ENCODE results near the gene SNRPA. TPM values are rescaled to one million over a fixed set of nuclear protein-coding genes. Genes with fewer than 3 reads are reported as not detected.

The SNRPA gene
- total and polyA plus RNA-seq, 2 of the 13 experiments (the other 11 are each of a cell fraction or from before 2014, with no cell fraction given) = 59.6 to 162 TPM

- TF ChIP-seq ZNF407 (CRISPR knock-in tag; IDR thresholded peaks at IDR 0.05; ENCODE audit: not compliant biosample characterization) (no peak), MYNN (CRISPR knock-in tag; IDR thresholded peaks at IDR 0.05; ENCODE audit: low read depth) (no peak), PCBP1 (IDR thresholded peaks at IDR 0.05; ENCODE audit: borderline replicate concordance, low read depth, low read length) (no peak), DMAP1 (CRISPR knock-in tag; IDR thresholded peaks at IDR 0.05) (peak; percentile 13; the same call in 1 of the 2 replicates), SYNCRIP (IDR thresholded peaks at IDR 0.05; ENCODE audit: insufficient read depth, low read depth, low read length) (no peak), KLF12 (CRISPR knock-in tag; IDR thresholded peaks at IDR 0.05; ENCODE audit: borderline replicate concordance) (peak; percentile 4; the same call in 1 of the 2 replicates), ZNF160 (CRISPR knock-in tag; IDR thresholded peaks at IDR 0.05) (no peak), MBD4 (IDR thresholded peaks at IDR 0.05; ENCODE audit: borderline replicate concordance, low read length) (no peak), PATZ1 (CRISPR knock-in tag; IDR thresholded peaks at IDR 0.05) (peak; percentile 64), ZZZ3 (CRISPR knock-in tag; IDR thresholded peaks at IDR 0.05; ENCODE audit: borderline replicate concordance) (no peak), NFKBIZ (CRISPR knock-in tag; IDR thresholded peaks at IDR 0.05) (no peak), BHLHE40 (IDR thresholded peaks at IDR 0.05; ENCODE audit: low read length) (peak; percentile 24; the same call in 1 of the 2 replicates), HDAC2 (CRISPR knock-in tag; IDR thresholded peaks at IDR 0.05) (0 out of 2 replicates have a peak, but pooled peaks have one; percentile 36), ZNF704 (CRISPR knock-in tag; IDR thresholded peaks at IDR 0.05; ENCODE audit: borderline replicate concordance) (no peak), ZNF644 (CRISPR knock-in tag; IDR thresholded peaks at IDR 0.05; ENCODE audit: low read depth) (no peak), ZNF101 (CRISPR knock-in tag; IDR thresholded peaks at IDR 0.05; ENCODE audit: borderline replicate concordance, low read depth) (no peak), ZNF761 (CRISPR knock-in tag; conservative IDR thresholded peaks at IDR 0.05) (no peak)
Measured at GRCh38 chr19:40776932-40777644, 26.1 kb downstream of the SNRPA start (continued).

All from HepG2 (cell line).